Bronchial epithelial cell (primary cell): ENCODE results near the gene ZNF746. TPM values are rescaled to one million over a fixed set of nuclear protein-coding genes. Genes with fewer than 3 reads are reported as not detected.
"Not testable (repeated sequence)": the region's sequence is repeated elsewhere in the genome, so short reads cannot be mapped to it uniquely, and the experiment has no call there.

ENCODE experiments used
- DNase-seq: peaks from one replicate; pipeline ENCODE4 v3.0.0-alpha.2; 2010; ENCODE audit warnings: low read depth
- FAIRE-seq: peaks from 2 replicates; lab custom pipeline; 2011; peaks lifted over from hg19 to GRCh38; lab: Jason Lieb, UNC
- H3K27me3 ChIP-seq: 2 replicates; pipeline ENCODE4 v1.5.1; 2011; ENCODE audit warnings: low read length; ENCODE audit not compliant: control insufficient read depth, insufficient read depth
- H3K36me3 ChIP-seq: 2 replicates; pipeline ENCODE4 v1.5.1; 2011; ENCODE audit warnings: low read length; ENCODE audit not compliant: control insufficient read depth, insufficient read depth
- H3K4me3 ChIP-seq: 2 replicates; pipeline ENCODE4 v1.5.1; 2011; ENCODE audit warnings: mild to moderate bottlenecking, low read depth, low read length, control low read depth
- CTCF ChIP-seq: IDR thresholded peaks from 2 replicates; pipeline ENCODE4 v1.5.1; 2011; ENCODE audit warnings: mild to moderate bottlenecking, moderate library complexity, low read length, control low read depth, inconsistent platforms; ENCODE audit not compliant: insufficient read depth, severe bottlenecking
- total RNA-seq: library from RNA; depleted of rRNA; stranded (reverse); fragments of >200 nt; gene quantifications from 2 replicates; pipeline ENCODE4 v1.2.1, GENCODE V29; 2014

ZNF746 gene
- total RNA-seq, 1 donor from 2014 or later, result 15.0 TPM

- peaks cover 21% of the 10 kb centered on the region for H3K36me3 ChIP-seq
- H3K27me3 ChIP-seq, result no peaks in the 10 kb centered on the region
- peak overlapping the region; percentile 51 for H3K4me3 ChIP-seq
- no peak for FAIRE-seq
- TF ChIP-seq CTCF, result no peak
- peak; percentile 43 for DNase-seq
Measured at GRCh38 chr7:149495785-149496641, 1.6 kb downstream of the ZNF746 start.

GRCh38 chr7:149494738-149495368 lies 2.8 kb downstream of the ZNF746 start:
- Histone ChIP-seq H3K27me3 (no peaks in the 10 kb centered on the region), H3K36me3 (peaks cover 25% of the 10 kb centered on the region), H3K4me3 (no peak overlapping the region)
- TF ChIP-seq CTCF, result no peak
- DNase-seq (no peak), FAIRE-seq (no peak)

- not testable (repeated sequence) for H3K27me3 ChIP-seq, DNase-seq, H3K4me3 ChIP-seq, FAIRE-seq
- H3K36me3 ChIP-seq, result peaks cover 28% of the 10 kb centered on the region
Measured at GRCh38 chr7:149493975-149494374, 3.6 kb downstream of the ZNF746 start.

- no peak for TF ChIP-seq CTCF
- Histone ChIP-seq H3K4me3 (no peak overlapping the region), H3K36me3 (peaks cover 30% of the 10 kb centered on the region), H3K27me3 (no peaks in the 10 kb centered on the region)
- FAIRE-seq (no peak), DNase-seq (no peak)
Measured at GRCh38 chr7:149493366-149493765, 4.2 kb downstream of the ZNF746 start.

GRCh38 chr7:149490083-149490760 lies 7.4 kb downstream of the ZNF746 start:
- DNase-seq, result no peak
- no peak for FAIRE-seq
- Histone ChIP-seq H3K4me3 (no peak overlapping the region), H3K27me3 (no peaks in the 10 kb centered on the region), H3K36me3 (peaks cover 35% of the 10 kb centered on the region)
- no peak for TF ChIP-seq CTCF

GRCh38 chr7:149489391-149490024 lies 8.1 kb downstream of the ZNF746 start:
- Histone ChIP-seq H3K27me3 (no peaks in the 10 kb centered on the region), H3K36me3 (peaks cover 35% of the 10 kb centered on the region), H3K4me3 (no peak overlapping the region)
- FAIRE-seq, result no peak
- peak; percentile 5 for DNase-seq
- TF ChIP-seq CTCF, result peak; percentile 26
